Islet of Langerhans (tissue), 1 donor: ENCODE measurements around the gene LRRC1.

Source experiments
- FAIRE-seq: peaks from one replicate; lab custom pipeline; 2011; peaks lifted over from hg19 to GRCh38; lab: Jason Lieb, UNC

Gene LRRC1

DNA sequence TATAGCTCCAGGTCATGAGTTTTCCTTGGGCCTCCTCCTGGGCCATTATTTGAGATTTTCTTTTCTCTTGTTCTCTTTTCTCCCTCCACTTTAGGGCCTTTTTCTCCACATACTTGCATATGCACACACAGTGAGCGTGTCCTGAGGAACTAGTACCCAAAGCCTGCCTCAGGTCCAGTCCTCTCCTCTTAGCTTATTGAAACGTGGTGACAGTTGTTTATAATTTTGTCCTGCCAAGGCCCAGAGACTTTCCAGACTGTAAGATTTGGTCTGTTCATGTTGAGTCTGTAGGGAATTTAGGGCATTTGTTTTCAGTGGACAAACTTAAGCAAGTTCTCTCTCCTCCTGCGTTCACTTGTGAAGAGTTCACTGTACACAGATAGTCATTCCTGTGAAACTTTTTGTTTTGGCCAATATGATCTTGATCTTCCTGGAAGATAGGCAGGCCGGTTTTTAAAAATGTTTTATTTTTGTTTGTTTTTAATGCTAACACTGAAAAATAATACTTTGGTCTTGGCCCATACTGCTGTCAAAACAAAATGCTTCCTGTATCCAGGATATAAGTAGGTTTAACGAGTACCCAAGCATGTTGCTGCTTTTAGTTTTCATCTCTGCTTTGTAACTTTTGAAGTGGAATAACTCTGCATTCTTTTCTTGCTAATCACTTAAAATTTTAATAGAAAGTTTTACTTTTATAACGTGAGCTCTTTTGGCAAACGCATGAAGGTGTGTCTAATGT lies 20.7 kb downstream of the LRRC1 start:
- FAIRE-seq, result peak; percentile 64

DNA sequence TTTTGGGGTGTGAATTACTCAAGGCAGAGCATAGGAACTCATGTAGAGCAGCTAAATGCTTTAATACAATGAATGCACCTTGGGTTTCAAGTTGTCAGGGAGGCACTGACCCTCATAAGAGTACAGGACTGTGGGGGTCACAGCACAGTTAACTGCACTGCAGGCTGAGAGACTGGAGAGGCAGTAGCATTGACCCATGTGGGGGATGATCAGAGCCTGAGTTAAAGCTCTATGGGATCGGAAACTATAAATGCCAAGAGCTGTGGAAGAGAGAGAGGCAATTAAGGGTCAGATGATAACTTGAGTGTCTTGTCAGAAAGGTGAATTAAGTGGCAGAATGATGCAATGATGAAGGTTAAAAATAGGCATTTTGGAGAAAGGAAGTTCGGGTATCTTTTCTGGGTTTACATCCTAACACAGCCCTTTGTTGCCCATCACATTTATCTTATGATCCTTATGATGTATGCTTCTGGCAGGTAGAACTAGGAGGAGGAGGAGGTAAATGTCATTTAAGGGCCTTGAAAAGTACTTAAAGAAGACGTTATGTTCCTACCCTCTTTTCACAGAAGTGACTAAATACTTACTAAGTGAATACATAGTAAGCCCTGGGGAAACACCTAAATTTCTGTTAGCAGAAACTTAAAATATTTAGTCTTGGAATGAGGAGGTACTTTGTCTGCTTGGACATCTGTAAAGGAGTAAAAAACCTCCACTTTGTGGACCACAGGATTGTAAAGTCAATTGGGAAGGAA lies 24.2 kb downstream of the LRRC1 start:
- FAIRE-seq, result no peak

DNA sequence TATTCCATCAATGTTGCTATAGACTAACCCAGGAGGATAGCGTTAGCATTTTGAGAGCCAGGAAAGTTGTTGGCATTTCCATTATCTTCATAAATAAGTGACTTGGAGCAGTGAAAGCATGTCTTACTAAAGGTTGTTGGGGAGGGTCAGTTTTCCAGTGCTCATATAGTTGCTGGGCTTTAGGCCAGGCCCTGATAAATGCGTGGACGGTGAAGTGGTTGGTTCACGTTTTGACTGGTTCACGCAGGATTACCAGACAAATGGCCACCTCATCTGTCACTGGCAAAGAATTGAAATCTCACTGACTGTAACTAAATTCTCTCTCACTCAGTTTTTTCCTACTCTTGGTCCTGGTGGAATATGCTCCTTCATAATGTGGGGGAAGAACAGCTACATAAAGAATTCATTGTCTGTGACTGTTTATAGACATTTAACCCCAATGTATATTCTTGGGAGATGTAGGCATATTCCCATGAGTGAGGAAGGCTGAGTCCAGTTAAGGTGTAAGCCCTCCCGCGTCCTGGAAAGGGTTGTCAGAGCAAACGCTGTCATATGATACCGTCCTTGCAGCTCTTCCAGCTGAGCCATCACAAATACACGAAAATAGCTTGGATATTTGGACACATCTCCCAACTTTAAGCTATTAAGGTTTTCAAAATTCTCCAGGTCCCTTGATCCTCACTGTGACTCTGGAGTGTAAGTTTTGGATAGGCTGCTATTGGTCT lies 27.8 kb downstream of the LRRC1 start:
- FAIRE-seq, result no peak

DNA sequence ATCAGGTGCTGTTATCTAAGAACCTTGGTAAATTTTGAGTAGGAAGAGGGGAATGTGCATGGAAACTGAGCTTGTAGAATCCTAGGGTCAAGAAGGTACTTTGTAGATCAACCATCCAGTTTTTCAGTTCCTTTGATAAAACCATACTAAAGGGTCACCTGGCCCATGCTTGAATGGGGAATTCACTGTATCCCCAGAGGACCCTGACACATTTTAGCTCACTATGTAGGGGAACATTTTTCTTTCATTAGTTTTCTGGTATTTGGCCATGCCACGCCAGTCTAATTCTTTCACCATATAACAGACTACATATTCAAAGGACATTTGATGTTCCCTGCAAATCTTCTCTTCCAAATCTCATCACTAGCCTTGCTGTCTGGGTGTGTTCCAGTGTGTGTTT lies 29.9 kb downstream of the LRRC1 start:
- FAIRE-seq, result no peak

DNA sequence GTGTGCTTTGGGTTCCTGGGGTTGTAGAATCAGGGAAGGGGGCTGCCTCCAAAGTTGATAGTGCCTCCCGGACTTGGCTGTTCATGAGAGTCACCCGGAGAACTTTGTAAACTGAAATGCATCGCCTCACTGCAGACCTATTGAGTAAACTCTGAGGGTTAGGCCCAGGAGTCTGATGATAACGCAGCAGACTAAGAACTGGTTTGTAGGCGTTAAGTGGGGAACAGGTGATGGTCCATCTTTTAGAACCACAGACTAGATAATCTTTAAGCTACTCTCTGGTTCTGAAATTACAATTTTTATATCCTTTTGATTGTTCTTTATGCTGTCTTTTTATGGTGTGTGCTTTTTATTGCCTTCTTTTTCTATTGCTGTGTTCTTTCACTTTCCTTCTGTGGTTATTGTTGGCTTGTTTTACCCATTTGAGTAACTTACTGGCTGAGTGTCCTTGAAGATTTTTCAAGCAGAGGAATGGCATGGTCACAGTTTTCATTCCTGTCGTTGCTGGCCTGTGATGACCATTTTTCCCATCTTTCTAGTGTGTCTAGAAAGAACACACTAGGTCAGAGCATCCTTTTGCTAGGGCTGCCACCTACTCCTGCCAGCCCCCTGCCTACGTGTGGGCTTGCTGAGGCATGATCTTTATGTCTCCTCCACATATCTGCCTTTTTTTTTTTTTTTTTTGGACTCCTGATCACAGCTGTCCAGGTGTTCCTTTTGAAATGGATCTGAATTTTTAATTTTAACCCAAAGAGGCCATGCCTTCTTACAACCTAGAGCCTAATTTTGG lies 30.9 kb downstream of the LRRC1 start:
- FAIRE-seq, result no peak

DNA sequence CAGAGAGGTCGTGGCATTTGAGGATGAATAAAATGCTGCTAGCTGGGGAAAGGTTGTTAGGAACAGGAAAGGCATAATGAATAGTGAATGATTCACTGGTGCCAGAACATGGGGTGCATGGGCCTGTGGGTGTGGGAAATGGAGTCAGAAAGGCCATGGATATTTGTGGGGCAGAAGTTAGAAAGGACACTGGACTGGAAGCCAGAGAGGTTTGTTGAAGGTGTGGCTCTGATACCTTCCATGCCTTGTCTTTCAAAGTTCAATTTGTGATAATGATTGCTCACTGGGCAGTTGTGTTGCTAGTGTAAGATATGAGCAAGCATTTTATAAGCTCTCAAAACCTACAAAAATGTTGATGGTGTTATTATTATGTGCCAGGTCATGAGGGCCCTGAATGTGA lies 32.7 kb downstream of the LRRC1 start:
- FAIRE-seq, result no peak

DNA sequence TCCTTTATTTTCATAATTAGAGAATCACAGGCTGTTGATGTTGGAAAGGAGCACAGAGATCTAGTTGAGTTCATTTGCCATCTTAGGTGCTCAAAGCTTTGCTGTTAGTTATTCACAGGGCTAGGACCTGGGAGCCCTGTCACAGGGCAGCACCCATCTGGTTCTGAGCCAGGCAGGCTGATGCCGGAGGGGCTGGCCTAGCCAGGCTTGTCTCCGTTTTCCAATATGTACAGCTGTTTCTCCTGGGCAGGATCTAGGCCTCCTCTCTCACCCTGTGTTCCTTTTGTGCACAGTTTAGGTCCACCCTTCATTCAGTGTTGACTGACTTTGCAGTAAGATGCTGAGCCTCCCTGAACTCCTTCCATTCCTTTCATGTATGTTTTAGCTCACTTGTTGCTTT lies 33.4 kb downstream of the LRRC1 start:
- FAIRE-seq, result no peak

DNA sequence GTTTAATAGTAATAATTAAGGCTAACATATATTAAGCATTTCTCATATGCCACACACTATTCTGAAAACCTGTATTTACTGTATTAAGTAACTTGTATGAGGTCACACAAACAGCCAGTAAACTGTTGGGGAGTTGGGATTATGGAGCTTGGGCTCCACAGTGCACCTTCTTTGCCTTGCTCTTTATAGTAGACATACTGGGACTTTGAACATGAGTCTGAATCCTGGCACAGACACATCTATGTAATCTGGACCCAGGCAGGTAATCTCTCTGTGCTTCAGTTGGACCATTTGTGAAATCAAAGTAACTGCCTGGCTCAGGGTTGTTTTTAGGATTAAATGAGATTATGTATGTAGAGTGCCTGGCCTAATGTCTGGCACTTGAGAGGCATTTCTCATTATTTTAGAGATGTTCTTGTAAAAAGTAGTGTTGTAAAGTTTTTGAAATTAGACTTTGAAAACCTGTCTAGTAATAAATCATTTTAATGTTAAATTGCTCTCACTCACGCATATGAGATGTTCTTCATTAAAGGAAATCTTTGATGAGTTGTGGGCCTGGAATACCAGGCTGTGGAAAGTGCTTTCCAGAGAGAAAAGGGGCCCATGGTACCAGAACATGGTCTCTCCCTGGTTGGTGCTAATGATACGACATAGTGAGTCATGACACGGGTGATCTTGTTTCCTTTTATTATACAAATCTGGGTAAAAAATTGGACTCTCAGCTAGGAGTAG lies 34.3 kb downstream of the LRRC1 start:
- no peak for FAIRE-seq

DNA sequence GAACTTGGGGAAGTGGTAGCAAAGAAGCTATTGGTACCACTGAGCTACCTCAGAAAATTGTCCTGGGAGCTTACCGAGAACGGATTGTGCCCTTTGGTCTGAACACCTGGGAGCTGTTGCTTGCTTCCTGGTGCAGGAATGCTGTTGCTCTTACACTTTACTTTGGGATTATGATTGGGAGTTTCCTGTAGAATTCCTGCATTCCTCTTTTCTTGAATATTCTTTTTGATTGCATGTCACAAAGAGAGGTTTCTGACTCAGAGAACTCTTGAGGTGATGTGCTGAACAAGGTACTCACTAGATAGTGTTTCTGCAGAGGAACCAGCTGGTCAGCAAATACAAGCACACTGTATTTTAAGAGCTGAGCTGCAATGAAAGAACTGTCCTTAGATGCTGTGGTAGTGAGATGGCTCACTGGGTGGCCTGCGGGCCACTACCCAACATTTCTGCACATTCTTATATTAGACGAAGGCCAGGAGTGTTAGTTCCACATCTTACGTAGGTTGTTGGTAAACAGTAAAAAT lies 35.0 kb downstream of the LRRC1 start:
- FAIRE-seq, result peak; percentile 93

DNA sequence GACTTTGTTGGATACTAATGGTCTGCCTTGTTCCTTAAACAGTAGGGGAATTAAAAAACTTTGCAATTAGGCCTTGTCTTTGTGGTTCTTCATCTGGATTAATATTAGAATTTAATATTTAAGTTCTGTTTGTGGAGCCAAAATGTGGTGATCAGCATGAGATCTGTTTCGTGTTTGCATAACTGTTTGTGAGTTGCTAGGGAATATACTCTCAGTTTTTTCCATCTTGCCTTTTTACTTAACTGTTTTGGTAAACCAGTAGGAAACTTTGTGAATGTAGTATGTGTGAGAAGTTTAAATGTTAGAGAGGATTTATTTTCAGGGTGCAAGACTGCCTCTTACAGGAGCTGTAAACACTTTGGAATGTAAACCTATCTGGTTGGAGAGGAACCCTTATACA lies 35.6 kb downstream of the LRRC1 start:
- FAIRE-seq, result no peak

DNA sequence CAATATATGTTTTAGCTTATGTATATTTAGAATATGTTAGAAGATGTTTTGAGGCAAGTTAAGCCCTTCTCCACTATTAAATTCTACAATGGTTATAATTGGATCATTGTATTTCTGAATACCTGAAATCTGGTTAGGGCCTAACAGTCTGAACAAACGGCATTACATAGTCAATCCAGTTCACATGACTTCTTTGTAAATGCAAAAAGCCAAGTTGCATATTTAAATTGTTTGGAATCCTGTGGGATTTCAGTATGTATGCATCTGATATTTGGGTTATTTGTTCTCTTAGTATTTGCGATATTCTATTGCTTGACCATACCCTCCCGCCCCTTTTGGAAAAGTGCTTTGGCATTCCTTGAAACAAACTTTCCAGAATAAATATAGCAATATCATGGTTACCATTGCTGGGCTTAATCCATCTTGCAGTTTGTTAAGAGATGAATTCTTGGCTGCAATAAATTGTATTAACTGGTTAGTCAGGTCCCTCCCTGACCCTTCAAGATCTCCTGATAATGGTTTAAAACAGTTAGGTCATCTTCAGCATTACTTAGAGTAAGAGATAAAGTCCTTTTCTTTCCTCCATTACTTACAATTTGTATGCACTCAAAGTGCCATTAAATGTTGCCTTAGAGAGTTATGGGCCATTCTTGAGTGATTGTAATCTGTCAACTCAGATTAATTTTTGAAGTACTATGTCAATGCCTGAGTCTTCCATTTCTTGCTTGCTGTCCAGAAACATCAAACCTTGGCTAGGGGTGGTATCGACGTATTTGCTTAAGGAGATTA lies 36.5 kb downstream of the LRRC1 start:
- peak; percentile 79 for FAIRE-seq

DNA sequence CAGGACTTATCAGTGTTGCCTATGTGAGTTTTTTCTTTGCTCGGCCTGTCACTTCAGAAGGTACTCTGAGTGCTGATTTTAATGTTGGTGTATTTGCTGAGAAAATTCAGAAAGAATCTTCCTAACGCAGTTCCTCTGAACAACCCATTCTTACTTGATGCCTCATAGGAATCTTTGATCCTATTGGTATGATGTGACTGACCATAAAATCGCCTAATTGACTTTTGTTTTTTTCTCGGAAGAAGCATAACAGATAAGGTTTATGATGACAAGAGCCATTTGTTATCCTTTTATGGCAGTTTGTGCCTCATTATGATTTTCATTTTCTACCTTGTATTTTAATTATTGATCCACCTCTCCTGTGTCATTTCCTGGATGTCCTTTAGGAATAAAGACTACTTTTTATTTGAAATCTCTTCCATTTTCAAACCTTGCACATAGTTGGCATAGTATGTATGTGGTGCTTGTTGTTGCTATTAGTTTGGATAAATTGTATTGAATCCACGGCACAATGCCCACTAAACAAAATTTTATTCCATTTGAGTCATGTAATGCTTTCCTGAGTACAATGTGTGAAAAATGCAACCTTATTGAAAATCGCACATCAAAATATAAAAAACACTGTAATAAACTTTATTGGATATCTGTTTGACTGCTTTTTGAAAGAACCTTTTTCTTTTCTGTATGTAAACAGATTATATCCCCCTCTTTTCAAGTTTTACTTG lies 37.3 kb downstream of the LRRC1 start:
- peak; percentile 33 for FAIRE-seq

DNA sequence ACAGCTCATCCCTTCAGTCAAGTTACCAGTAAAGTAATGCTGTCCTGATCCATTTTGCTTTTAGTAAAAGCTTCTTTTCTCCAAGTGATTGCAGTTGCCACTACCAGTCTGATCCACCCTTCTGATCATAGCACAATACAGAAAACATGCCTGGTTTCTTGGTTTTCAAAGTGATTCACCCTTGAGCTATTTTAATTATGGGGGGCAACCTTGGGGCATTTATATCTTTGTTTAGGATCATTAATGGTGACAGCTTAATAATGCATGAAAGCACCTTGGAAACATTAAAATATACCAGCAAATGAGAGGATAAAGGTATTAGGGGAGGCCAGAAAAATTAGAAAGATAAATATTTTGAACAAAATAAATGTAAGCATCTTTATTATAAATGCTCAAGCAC lies 38.4 kb downstream of the LRRC1 start:
- FAIRE-seq, result no peak

DNA sequence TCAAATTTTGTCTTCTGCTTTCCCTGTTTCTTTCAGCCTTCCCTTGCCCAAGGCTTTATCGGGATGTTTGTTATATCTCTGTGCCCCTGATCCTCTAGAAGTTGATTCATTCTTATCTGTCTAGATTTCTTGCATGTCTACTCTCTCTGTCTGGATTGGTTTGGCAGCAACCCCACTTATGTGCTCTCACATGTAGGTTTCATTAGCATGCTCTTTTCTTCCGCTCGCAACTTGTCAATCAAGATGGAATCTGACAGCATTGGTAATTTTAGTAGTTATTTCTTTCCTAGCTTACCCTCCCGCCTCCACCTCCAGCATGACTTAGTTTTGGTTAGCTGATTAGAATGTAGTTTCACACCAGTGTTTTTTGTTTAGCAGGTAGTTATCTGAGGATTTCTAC lies 39.3 kb downstream of the LRRC1 start:
- FAIRE-seq, result no peak

DNA sequence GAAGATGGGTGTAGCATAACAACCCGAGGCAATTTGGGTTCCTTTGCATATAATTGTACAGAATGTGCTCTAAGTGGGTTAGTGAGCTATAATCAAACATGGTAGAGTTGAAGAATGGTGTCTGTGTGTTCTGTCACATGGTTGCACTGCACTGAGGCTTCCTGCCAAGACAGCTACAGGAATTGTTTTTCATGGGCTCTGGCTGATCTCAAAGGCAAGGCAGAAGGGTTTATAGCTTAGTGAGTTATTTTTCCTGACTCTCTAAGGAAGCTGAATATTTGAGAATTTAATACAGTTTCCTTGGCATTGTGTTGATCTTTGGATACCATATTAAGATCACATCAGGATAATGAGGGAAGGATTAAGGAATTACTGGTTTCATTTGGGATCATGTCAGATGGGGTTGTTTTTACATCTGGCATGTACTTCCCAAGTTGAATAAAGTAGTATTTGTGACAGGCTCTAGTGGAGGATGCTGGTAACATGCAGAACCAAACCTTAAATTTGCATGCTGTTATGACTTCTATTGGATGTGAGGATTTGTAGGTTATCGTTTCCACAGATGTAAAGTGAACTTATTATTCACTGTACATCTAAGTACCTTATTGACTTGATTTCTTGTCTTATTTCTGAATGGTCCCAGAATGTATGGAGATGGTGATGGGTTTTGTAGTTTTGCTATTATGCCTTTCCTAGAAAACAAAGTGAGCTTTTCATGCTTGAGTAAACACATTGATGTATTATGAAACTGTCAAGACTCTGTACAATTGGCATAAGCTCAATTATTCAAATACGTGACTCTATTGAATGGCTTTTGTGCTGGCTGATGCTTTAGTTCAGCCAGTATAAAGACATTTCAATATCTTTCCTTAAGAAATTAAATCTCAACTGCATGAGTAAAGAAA lies 43.3 kb downstream of the LRRC1 start:
- FAIRE-seq, result no peak

DNA sequence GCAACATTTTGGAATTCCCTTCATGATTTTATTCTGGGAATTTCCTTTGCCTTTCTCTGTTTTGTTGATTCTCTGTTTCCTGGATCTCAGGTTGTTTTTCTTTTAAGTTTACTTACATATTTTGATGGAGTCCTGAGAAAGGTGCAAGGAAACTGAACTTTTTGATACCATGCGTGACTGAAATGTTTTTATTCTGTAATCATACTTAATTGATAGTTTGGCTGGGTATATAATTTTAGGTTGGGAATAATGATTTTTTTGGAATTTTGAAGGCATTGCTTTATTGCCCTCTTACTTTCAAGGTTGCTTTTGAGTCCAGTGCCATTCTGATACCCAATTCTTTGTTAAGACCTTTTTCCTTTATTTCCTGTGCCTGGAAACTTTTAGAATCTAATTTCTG lies 45.2 kb downstream of the LRRC1 start:
- no peak for FAIRE-seq

DNA sequence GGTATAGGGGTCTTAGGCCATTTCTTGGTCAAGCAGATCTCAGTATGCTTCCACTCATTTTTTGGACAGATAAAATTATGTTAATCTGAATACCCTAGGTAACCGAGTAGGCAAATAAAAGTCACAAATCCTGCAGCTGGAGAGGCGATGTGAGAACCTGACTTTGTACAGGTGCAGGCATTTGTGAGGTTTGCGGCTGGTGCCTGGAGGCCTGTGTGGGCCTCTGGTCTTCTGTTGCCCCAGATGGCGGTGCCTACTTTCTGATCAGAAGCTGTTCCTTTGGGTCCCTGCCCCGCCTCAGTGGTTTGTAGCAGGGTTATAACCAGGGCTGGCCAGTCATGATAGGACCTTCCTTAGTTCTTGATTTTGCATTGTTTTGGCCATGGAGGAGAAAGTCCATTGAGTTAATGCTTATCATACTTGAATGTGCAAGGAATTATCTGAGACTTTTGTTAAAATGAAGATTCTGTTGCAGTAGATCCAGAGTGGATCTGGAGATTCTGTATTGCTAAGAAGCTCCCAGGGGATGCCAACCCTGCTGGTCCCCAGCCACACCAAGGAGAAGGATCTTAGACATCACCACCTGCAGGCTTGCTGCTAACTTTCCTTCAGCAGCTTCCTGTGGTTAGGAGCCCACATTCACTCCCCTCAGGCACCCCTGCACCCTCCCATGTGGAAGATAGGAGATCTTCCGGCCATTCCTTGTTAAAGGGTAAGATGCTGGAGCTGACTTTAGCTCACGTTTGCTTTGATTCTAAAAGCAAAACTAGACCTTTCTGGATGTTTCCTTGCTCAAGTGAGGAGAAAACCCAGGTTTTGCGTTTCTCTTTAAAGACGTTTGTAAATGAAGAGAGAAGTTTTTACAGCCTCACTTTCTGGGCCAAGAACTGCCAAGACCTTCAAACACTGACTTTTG lies 50.7 kb downstream of the LRRC1 start:
- FAIRE-seq, result no peak

DNA sequence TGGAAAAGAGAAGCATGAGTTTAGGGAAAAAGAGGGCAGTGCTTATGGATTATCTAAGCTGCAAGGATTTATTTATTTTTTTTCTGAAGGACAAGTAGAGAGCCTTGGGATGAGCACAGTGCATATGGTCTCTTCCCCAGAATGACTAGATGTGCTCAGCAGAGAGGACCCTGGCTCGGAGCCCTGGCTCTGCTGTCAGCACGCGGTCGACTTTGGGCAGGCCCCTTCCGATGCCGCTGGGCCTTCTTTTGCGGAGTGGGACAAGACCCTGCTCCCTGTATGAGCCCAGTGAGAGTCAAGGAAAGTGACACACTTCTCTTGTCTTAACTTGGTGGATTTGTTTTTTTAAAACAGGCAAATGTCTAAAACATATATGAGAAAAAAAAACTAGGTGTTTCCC lies 51.4 kb downstream of the LRRC1 start:
- FAIRE-seq, result no peak
